ENCODE measurements around the gene MAGEF1.

MAGEF1 gene

DNA sequence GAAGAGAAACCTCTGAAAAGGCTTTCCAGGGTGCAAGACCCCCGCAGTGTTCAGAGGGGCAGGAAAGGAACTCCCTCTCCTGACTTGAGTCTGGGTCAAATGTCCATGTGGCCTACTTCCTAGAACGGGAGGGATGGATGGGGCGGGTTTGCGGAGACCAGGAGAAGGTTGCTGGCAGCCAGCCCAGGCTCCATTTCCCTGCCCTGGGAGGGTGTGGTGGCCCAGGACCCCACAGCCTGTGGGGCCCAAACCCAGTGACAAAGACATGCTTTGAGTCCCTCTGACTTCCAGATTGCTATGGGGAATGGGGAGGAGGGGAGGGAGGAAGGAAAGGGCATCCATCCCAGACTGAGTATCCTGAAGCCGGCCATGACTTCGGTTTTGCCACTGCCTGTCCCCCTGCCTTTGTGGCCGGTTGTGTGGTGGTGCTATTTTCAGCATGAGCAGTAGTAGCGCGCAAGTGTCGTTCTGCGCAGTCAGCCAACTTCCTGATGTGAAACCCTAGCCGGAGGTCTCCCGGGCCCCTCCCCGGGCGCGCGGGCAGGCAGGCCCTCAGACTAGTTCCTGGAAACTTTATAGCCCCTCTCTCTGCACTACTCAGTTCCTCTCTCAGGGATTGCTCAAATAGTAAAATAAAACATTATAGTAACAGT, 24.4 kb downstream of the MAGEF1 start:
- no peak for DNase-seq

DNA sequence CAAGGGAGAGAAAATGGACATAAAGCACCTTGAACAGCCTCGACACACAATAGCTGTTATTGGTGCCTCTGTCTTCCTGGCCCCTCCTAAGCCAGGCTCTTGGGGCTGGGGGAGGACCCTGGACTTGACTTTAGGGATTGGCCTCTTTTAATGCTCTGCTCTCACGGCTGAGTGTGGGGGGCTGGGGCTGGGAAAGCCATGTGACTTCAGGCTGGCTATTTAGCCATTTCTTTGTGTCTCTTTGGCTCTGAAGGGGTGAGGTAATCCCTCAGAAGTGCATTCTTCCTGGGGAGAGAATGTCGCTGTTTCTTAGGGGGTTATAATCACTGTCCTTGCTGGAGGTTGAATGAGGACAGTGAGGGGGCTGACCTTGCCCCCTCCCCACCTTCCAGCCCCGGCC, 26.2 kb downstream of the MAGEF1 start:
- no peak for DNase-seq

DNA sequence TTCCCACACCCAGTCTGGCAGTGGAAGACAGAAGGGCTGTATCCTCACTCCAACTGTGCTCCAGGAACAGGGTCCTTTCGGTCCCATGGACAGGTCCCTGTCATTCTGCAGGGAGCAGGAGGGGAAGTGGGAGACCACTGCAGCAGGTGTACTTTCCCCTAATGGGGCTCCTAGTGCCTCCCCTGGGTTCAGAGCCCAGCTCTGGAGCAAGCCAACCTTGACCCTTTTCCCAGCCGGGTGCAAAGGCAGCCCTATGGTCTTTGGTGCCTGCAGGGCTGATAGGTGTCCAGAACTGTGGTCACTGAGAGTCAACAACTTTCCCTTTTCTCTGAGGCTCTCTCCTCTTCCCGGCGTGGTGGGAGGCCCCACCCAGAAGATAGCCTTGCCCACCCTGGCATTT, 26.8 kb downstream of the MAGEF1 start:
- no peak for DNase-seq

- DNase-seq = no peak
These were observed 27.8 kb downstream of the MAGEF1 start for GRCh38 chr3:184683900-184684560.

GRCh38 chr3:184683234-184683633, 28.6 kb downstream of the MAGEF1 start:
- no peak for DNase-seq

DNA sequence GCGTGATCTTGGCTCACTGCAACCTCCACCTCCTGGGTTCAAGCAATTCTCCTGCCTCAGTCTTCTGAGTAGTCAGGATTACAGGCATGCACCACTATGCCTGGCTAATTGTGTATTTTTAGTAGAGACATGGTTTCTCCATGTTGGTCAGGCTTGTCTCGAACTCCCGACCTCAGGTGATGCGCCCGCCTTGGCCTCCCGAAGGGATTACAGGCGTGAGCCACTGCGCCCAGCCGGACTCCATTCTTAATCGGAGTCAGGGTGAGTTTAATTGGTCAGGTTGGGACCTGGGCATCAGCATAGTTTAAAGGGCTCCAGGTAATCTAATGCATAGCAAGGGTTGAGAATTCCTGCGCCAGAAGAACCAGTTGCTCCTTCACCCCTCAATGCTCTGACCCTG, 29.2 kb downstream of the MAGEF1 start:
- DNase-seq = no peak

GRCh38 chr3:184680385-184681345, 31.2 kb downstream of the MAGEF1 start:
- no peak for DNase-seq

DNA sequence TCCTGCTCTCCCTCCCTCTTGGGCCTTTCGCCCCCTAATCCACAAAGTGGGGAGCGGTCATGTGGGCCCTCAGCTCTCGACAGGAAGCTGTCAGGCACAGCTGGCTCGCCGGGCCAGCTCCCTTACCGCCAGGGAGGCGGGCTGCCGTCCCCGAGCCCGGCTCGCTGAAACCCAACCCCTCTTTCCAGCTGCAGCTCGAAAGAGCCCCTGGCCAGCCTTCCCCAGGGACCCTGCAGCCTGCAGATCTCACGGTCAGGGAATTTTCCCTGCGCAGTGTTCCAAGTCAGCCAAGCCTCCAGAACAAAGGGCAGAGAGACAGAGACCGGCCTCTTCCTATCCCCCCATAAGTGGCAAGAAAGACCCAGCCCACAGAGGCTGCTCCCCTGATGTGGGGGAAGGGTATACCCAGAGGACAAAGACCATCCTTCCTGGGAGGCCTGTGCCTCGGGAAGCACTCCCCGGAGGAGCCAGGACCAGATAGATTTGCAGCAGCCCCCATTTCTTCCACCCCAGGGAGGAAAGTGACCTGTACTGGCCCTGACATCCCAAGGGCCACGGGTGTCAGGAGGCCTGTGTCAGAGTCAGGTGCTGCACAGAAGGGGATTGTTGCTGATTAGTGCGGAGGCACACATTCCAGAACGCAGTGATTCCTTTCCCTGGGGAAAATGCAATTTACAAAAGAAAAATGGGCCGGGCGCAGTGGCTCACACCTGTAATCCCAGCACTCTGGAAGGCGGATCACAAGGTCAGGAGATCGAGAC, 32.6 kb downstream of the MAGEF1 start:
- DNase-seq = no peak

GRCh38 chr3:184678317-184679055, 33.4 kb downstream of the MAGEF1 start:
- no peak for DNase-seq

- no peak for DNase-seq
These were observed 34.2 kb downstream of the MAGEF1 start for GRCh38 chr3:184677344-184678316.

DNA sequence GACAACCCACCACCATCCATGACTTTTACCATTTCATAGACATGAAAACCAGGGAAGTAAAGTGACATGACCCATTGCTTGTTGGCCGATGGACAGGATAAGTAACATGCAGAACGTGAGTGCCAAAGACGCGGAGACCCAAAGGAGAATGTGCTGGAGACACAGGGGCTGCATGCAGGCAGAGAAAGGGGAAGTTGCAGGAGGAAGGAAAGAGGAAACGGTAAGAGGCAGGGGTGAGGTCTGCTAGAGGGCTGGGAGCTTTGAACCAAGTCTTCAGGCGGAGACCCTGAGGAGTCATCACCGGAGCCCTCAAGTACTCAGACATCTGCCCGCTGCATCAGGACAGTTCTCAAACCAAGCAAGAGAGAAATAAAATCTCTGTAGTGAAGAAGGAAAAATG, 34.9 kb downstream of the MAGEF1 start:
- DNase-seq = no peak

- no peak for DNase-seq
These were observed 37.2 kb downstream of the MAGEF1 start for GRCh38 chr3:184674626-184675025.

DNA sequence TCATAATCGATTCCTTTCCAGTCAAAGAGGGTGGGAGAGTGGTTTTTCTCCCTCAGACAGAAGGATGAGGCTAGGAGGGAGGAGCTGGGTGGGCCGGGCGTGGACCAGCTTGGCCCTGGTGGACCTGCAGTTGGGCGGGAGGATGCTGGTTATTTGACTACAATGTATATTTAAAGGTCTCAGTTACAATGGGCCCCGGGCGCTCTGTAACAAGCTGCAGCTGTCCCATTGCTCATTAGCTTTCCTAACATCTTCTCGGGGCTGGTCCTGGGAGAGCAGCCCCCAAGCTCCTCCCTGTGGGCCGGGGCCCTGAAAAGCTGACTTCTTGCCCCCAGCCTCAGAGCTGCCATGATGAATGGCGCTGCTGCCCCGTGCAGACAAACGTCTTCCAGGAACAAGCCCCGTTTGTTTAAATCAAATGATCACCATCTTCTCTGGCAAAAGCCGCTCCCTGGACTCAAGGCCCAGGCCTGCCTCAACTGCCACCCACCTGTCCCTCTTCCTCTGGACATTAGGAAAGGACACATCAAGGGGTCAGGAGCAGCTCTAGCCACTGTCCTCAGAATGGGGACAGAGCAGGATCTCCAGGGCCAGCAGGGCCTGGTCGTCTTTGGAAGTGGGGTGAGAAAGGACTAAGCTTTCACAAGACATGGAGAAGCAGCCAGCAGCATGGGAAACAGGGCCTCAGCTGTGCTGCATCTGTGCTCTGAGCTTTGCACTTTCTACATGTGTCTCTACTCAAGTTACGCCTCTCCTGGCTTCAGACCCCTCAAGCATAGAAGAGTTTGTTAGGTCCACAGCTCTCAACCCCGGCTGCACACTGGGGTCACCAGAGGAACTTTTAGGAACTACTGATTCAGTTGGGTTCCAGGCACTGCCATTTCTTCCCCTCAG, 38.6 kb downstream of the MAGEF1 start:
- DNase-seq = no peak

- DNase-seq = no peak
These were observed 39.5 kb downstream of the MAGEF1 start for GRCh38 chr3:184672335-184672734.

- no peak for DNase-seq
These were observed 41.7 kb downstream of the MAGEF1 start for GRCh38 chr3:184670091-184670602.

GRCh38 chr3:184669578-184669977, 42.3 kb downstream of the MAGEF1 start:
- DNase-seq = no peak

DNA sequence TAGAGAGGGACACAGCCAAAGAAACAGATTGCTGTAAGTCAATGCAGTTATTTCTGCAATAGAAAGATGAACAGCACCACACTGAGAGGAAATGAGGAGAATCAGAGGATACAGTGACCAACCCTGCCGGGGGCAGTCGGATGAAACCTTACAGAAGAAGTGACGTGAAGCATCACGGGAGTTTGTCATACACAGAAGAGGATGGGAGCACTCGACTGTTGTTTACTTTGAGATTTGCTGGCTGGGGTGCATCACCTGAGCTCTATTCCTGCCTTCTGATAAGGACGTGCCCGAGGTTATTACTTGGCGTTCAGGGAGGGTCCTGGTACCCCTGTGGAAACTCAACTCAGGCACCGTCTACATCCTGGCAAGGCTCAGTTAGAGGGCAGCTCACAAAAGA, 45.4 kb downstream of the MAGEF1 start:
- DNase-seq = no peak

- DNase-seq = no peak
These were observed 46.8 kb downstream of the MAGEF1 start for GRCh38 chr3:184665101-184665500.

DNA sequence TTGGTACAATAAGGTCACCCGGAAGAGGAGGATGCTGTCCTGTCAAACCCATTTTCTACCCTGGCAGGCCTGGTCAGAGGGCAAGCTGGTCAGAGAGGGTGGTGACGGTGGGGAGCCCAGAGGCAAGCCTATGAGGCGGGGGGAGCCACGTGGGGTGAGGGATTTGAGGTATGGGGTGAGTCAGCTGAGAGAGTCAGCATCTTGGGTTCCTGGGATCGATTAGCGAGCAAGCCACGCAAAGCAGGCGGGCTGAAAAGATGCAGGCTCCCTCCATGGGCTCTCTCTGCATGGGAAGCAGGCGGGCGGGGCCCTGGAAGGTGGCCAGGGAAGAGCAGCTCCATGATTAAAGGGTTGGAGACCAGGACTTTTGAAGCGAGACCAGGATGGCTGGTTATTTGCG, 48.1 kb downstream of the MAGEF1 start:
- DNase-seq = no peak

DNA sequence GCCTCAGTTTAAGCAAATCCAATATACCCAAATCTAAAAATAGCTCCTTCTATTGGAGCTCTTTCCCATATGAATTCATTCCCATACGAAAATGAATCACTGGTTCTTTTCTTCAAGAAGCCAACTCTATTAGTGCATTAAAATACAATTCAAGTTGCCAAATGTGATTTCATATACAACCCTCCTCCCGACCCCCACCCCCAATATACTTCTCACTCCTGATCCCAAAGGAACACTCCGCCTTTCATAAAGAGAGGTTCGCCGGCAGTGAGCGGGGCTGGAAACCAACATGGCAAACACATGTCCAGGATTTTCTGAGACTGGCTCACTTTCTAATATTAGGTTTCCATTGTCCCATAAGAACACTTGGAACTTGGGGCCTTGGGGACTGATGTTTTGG, 48.5 kb downstream of the MAGEF1 start:
- DNase-seq = no peak
